IMR-90 (cell line): ENCODE results near the gene KDM4E.

Experiments used
- MXI1 ChIP-seq: IDR thresholded peaks from 2 replicates; pipeline ENCODE4 v1.6.1; 2012; ENCODE audit warnings: low read depth, mild to moderate bottlenecking, low read length, moderate library complexity, borderline replicate concordance
- POLR2A ChIP-seq: IDR thresholded peaks from 2 replicates; pipeline ENCODE4 v1.6.1; 2012; ENCODE audit warnings: mild to moderate bottlenecking, low read depth, low read length
- TF ChIP-seq, protein P1 (sequence below): conservative IDR thresholded peaks from 2 replicates; pipeline ENCODE4 v1.5.1; 2012; ENCODE audit warnings: mild to moderate bottlenecking, low read depth, low read length, improper control_type of control experiment

DNA sequence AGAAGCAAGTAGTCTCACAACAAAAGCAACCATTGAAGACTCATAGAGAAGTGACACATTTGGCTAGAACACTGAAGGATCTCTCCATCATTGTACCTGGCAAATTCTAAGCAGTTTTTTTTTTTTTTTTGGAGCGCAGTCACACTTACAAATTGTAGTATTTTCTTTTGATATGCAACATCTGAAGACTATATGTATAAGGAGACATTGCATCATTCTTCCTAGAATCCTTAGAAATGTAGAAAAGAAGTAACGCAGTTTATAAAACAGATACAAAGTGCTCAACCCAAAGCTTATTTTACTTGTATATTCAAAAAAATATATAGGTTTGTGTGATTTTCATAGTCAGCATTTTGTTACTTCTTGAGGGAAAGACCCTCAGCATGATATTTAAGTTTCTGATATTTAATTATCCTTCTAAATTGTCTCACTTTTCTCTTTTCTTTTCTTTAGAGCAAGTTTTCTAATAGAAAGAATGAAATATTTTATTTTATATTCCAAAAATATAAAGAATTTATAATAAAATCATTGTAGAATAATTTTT is 31.6 kb upstream of the KDM4E start:
- TF ChIP-seq POLR2A (no peak), MXI1 (no peak)
- TF ChIP-seq, protein P1, sequence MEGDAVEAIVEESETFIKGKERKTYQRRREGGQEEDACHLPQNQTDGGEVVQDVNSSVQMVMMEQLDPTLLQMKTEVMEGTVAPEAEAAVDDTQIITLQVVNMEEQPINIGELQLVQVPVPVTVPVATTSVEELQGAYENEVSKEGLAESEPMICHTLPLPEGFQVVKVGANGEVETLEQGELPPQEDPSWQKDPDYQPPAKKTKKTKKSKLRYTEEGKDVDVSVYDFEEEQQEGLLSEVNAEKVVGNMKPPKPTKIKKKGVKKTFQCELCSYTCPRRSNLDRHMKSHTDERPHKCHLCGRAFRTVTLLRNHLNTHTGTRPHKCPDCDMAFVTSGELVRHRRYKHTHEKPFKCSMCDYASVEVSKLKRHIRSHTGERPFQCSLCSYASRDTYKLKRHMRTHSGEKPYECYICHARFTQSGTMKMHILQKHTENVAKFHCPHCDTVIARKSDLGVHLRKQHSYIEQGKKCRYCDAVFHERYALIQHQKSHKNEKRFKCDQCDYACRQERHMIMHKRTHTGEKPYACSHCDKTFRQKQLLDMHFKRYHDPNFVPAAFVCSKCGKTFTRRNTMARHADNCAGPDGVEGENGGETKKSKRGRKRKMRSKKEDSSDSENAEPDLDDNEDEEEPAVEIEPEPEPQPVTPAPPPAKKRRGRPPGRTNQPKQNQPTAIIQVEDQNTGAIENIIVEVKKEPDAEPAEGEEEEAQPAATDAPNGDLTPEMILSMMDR = no peak
